Measurements from ENCODE around the gene KDELR1. TPM values are rescaled to one million over a fixed set of nuclear protein-coding genes. Genes with fewer than 3 reads are reported as not detected.
A peak's percentile ranks its signal among the peaks of the same experiment; 100 is the strongest.

Gene KDELR1
- total RNA-seq, 1 donor from 2014 or later, result 87.8 TPM

GRCh38 chr19:48342841-48343540, 48.4 kb downstream of the KDELR1 start:
- no peaks in the 10 kb centered on the region for H3K9me3 Mint-ChIP-seq
- peaks cover 4% of the 10 kb centered on the region for H3K36me3 Mint-ChIP-seq (ENCODE audit: low read depth)
- intact Hi-C loops (cut with micrococcal nuclease), result no loop called here
- H3K4me1 Mint-ChIP-seq (ENCODE audit: low read depth), result no peaks in the 10 kb centered on the region
- no peak overlapping the region for H3K4me3 Mint-ChIP-seq (ENCODE audit: low read depth)
- H3K27ac Mint-ChIP-seq, result no peak overlapping the region
- DNase-seq (ENCODE audit: low spot score), result no peak
- H3K27me3 Mint-ChIP-seq (ENCODE audit: low read depth), result no peaks in the 10 kb centered on the region

- no peaks in the 10 kb centered on the region for H3K4me1 Mint-ChIP-seq (ENCODE audit: low read depth)
- no peak overlapping the region for H3K27ac Mint-ChIP-seq
- peaks cover 4% of the 10 kb centered on the region for H3K36me3 Mint-ChIP-seq (ENCODE audit: low read depth)
- no peaks in the 10 kb centered on the region for H3K27me3 Mint-ChIP-seq (ENCODE audit: low read depth)
- intact Hi-C loops (cut with micrococcal nuclease), result no loop called here
- no peaks in the 10 kb centered on the region for H3K9me3 Mint-ChIP-seq
- H3K4me3 Mint-ChIP-seq (ENCODE audit: low read depth), result no peak overlapping the region
- DNase-seq (ENCODE audit: low spot score), result no peak
Observed at GRCh38 chr19:48342414-48342738, 49.0 kb downstream of the KDELR1 start.

GRCh38 chr19:48341515-48342413, 49.6 kb downstream of the KDELR1 start:
- intact Hi-C loops (cut with micrococcal nuclease), result no loop called here
- no peaks in the 10 kb centered on the region for H3K4me1 Mint-ChIP-seq (ENCODE audit: low read depth)
- no peaks in the 10 kb centered on the region for H3K9me3 Mint-ChIP-seq
- no peak overlapping the region for H3K27ac Mint-ChIP-seq
- no peaks in the 10 kb centered on the region for H3K27me3 Mint-ChIP-seq (ENCODE audit: low read depth)
- H3K4me3 Mint-ChIP-seq (ENCODE audit: low read depth), result no peak overlapping the region
- H3K36me3 Mint-ChIP-seq (ENCODE audit: low read depth), result peaks cover 4% of the 10 kb centered on the region
- no peak for DNase-seq (ENCODE audit: low spot score)

- peaks cover 4% of the 10 kb centered on the region for H3K36me3 Mint-ChIP-seq (ENCODE audit: low read depth)
- no peaks in the 10 kb centered on the region for H3K9me3 Mint-ChIP-seq
- H3K27ac Mint-ChIP-seq, result no peak overlapping the region
- H3K27me3 Mint-ChIP-seq (ENCODE audit: low read depth), result no peaks in the 10 kb centered on the region
- intact Hi-C loops (cut with micrococcal nuclease), result no loop called here
- no peak for DNase-seq (ENCODE audit: low spot score)
- H3K4me3 Mint-ChIP-seq (ENCODE audit: low read depth), result no peak overlapping the region
- H3K4me1 Mint-ChIP-seq (ENCODE audit: low read depth), result no peaks in the 10 kb centered on the region
Observed at GRCh38 chr19:48340995-48341394, 50.4 kb downstream of the KDELR1 start.

- intact Hi-C loops (cut with micrococcal nuclease), result no loop called here
- Mint-ChIP-seq H3K4me1 (ENCODE audit: low read depth) (peaks cover 8% of the 10 kb centered on the region), H3K27ac (no peak overlapping the region), H3K27me3 (ENCODE audit: low read depth) (no peaks in the 10 kb centered on the region), H3K36me3 (ENCODE audit: low read depth) (peaks cover 4% of the 10 kb centered on the region), H3K4me3 (ENCODE audit: low read depth) (no peak overlapping the region), H3K9me3 (no peaks in the 10 kb centered on the region)
- DNase-seq (ENCODE audit: low spot score), result no peak
Observed at GRCh38 chr19:48338802-48339503, 52.4 kb downstream of the KDELR1 start.

- Mint-ChIP-seq H3K9me3 (no peaks in the 10 kb centered on the region), H3K4me3 (ENCODE audit: low read depth) (no peak overlapping the region), H3K27me3 (ENCODE audit: low read depth) (no peaks in the 10 kb centered on the region), H3K36me3 (ENCODE audit: low read depth) (peaks cover under 1% of the 10 kb centered on the region), H3K4me1 (ENCODE audit: low read depth) (peaks cover 12% of the 10 kb centered on the region), H3K27ac (no peak overlapping the region)
- intact Hi-C loops (cut with micrococcal nuclease), result no loop called here
- DNase-seq (ENCODE audit: low spot score), result no peak
Observed at GRCh38 chr19:48338253-48338755, 53.0 kb downstream of the KDELR1 start.

GRCh38 chr19:48333467-48334384, 57.6 kb downstream of the KDELR1 start:
- intact Hi-C loops (cut with micrococcal nuclease), result loop anchor here (1.0 to 5.0 kb wide), 2 partner anchors 64 to 66 kb away; no protein-coding TSS in a partner anchor
- Mint-ChIP-seq H3K36me3 (ENCODE audit: low read depth) (peaks cover 34% of the 10 kb centered on the region), H3K4me1 (ENCODE audit: low read depth) (peaks cover 47% of the 10 kb centered on the region), H3K4me3 (ENCODE audit: low read depth) (peak overlapping the region; percentile 86), H3K9me3 (peaks cover 3% of the 10 kb centered on the region), H3K27me3 (ENCODE audit: low read depth) (no peaks in the 10 kb centered on the region), H3K27ac (peak overlapping the region; percentile 89)
- DNase-seq (ENCODE audit: low spot score), result peak; percentile 92

- Mint-ChIP-seq H3K36me3 (ENCODE audit: low read depth) (peaks cover 43% of the 10 kb centered on the region), H3K4me1 (ENCODE audit: low read depth) (peaks cover 49% of the 10 kb centered on the region), H3K4me3 (ENCODE audit: low read depth) (peak overlapping the region; percentile 86), H3K27me3 (ENCODE audit: low read depth) (no peaks in the 10 kb centered on the region), H3K9me3 (peaks cover 3% of the 10 kb centered on the region), H3K27ac (peak overlapping the region; percentile 86)
- intact Hi-C loops (cut with micrococcal nuclease), result loop anchor here (1.0 to 5.0 kb wide), 3 partner anchors 11 to 66 kb away; no protein-coding TSS in a partner anchor
- peak; percentile 94 for DNase-seq (ENCODE audit: low spot score)
Observed at GRCh38 chr19:48332662-48333466, 58.5 kb downstream of the KDELR1 start.

Other genes starting within 250 kb of the KDELR1 start
- 119 and 125 TPM in 2 replicates for gene LIG1, start 221.2 kb downstream of the KDELR1 start, total RNA-seq
- 9.2 and 9.7 TPM in 2 replicates for gene ZSWIM9, start 220.9 kb downstream of the KDELR1 start, total RNA-seq
- 108 and 110 TPM in 2 replicates for gene CARD8, start 135.6 kb downstream of the KDELR1 start, total RNA-seq
- 0.37 and 0.94 TPM in 2 replicates for gene ZNF114, start 121.5 kb downstream of the KDELR1 start, total RNA-seq
- 318 and 329 TPM in 2 replicates for gene EMP3, start 66.0 kb downstream of the KDELR1 start, total RNA-seq
- 12.8 and 13.1 TPM in 2 replicates for gene TMEM143, start 27.6 kb downstream of the KDELR1 start, total RNA-seq
- gene SYNGR4, start 27.2 kb downstream of the KDELR1 start, total RNA-seq, result not detected in 2 replicates
- 0.34 and 0.39 TPM in 2 replicates for gene GRIN2D, start 2.1 kb upstream of the KDELR1 start, total RNA-seq
- 77.6 and 77.8 TPM in 2 replicates for gene GRWD1, start 54.4 kb upstream of the KDELR1 start, total RNA-seq
- 2.0 and 2.1 TPM in 2 replicates for gene KCNJ14, start 64.0 kb upstream of the KDELR1 start, total RNA-seq
- 37.7 and 38.6 TPM in 2 replicates for gene CYTH2, start 77.8 kb upstream of the KDELR1 start, total RNA-seq
- gene LMTK3, start 120.3 kb upstream of the KDELR1 start, total RNA-seq, result 3.1 and 5.1 TPM in 2 replicates
- gene SULT2B1, start 160.6 kb upstream of the KDELR1 start, total RNA-seq, result not detected in 2 replicates
- not detected in 2 replicates for gene SPACA4, start 215.2 kb upstream of the KDELR1 start, total RNA-seq
- gene FAM83E, start 223.5 kb upstream of the KDELR1 start, total RNA-seq, result 4.3 and 6.4 TPM in 2 replicates
- gene RPL18, start 227.6 kb upstream of the KDELR1 start, total RNA-seq, result 1,853 and 1,861 TPM in 2 replicates
- gene SPHK2, start 228.0 kb upstream of the KDELR1 start, total RNA-seq, result 34.3 and 35.0 TPM in 2 replicates
- gene DBP, start 245.8 kb upstream of the KDELR1 start, total RNA-seq, result 7.3 and 7.9 TPM in 2 replicates

All from activated T-helper 2 cell treated with anti-CD3 and anti-CD28 coated beads, Interferon-gamma antibody, Interleukin-2, Interleukin-4, amounts not matched to agents 10 μg/mL and 5 μg/mL and 100 μg/mL, durations not matched to agents 14 hours and 24 hours and 36 hours (primary cell).